B cell (primary cell): ENCODE results near the gene ZC3H12C.

Experiments
- EZH2 ChIP-seq: IDR thresholded peaks from 2 replicates; pipeline ENCODE4 v1.6.1; 2012; ENCODE audit warnings: borderline replicate concordance, low read depth, mild to moderate bottlenecking, moderate library complexity, low read length; ENCODE audit not compliant: insufficient read depth, poor library complexity, severe bottlenecking
- TF ChIP-seq, protein P1 (sequence below): fragments of 200-600 bp; IDR thresholded peaks from one replicate; pipeline ENCODE4 v1.8.0; 2022; ENCODE audit warnings: antibody characterized with exemption, mild to moderate bottlenecking

DNA sequence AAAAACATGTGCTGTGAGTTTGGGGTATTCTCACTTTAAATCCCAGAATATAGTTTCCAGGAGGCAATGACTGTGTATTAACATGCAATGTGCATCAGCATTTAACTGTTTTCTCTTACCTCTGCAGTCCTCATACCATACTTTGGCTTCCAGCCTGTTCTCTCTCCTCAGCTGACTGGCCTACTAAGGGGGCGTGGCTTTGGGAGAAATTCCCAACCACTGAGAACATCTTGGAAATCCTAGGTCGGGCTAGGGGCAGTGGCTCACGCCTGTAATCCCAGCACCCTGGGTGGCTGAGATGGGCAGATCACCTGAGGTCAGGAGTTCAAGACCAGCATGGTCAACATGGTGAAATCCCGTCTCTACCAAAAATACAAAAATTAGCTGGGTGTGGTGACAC, 13.5 kb upstream of the ZC3H12C start:
- TF ChIP-seq, protein P1, sequence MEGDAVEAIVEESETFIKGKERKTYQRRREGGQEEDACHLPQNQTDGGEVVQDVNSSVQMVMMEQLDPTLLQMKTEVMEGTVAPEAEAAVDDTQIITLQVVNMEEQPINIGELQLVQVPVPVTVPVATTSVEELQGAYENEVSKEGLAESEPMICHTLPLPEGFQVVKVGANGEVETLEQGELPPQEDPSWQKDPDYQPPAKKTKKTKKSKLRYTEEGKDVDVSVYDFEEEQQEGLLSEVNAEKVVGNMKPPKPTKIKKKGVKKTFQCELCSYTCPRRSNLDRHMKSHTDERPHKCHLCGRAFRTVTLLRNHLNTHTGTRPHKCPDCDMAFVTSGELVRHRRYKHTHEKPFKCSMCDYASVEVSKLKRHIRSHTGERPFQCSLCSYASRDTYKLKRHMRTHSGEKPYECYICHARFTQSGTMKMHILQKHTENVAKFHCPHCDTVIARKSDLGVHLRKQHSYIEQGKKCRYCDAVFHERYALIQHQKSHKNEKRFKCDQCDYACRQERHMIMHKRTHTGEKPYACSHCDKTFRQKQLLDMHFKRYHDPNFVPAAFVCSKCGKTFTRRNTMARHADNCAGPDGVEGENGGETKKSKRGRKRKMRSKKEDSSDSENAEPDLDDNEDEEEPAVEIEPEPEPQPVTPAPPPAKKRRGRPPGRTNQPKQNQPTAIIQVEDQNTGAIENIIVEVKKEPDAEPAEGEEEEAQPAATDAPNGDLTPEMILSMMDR = no peak
- no peak for TF ChIP-seq EZH2
